Hepatocyte (in vitro differentiated cells): Measurements from ENCODE around the gene ARIH1.

Experiments
- CTCF ChIP-seq: fragments of 200-600 bp; sonication (generic); IDR thresholded peaks from 2 replicates; pipeline ENCODE4 v1.5.1; 2016; ENCODE audit warnings: antibody characterized with exemption, mild to moderate bottlenecking; ENCODE audit not compliant: poor library complexity
- EZH2 ChIP-seq: fragments of 200-600 bp; sonication (generic); IDR thresholded peaks from 2 replicates; pipeline ENCODE4 v1.6.1; 2016; ENCODE audit warnings: antibody characterized with exemption, mild to moderate bottlenecking, borderline replicate concordance

GRCh38 chr15:72592097-72592496, 118.0 kb downstream of the ARIH1 start:
- TF ChIP-seq CTCF (no peak), EZH2 (no peak)
